SK-N-MC (cell line): ENCODE results near the gene RNF144A.
A peak's percentile ranks its signal among the peaks of the same experiment; 100 is the strongest.

Experiments
- DNase-seq: peaks from one replicate; pipeline ENCODE4 v3.0.0-alpha.2; 2011; ENCODE audit warnings: low read depth, low spot score
- H3K27ac ChIP-seq: fragments of 200-600 bp; sonication (generic); 2 replicates; pipeline ENCODE4 v1.5.1; 2016; ENCODE audit warnings: mixed run types
- H3K36me3 ChIP-seq: fragments of 200-600 bp; sonication (generic); 2 replicates; pipeline ENCODE4 v1.6.1; 2017; ENCODE audit warnings: antibody characterized with exemption, low read length, mixed read lengths; ENCODE audit not compliant: insufficient read depth
- H3K4me3 ChIP-seq: fragments of 200-600 bp; sonication (generic); 2 replicates; pipeline ENCODE4 v1.5.1; 2016
- H3K9ac ChIP-seq: fragments of 200-600 bp; sonication (generic); 2 replicates; pipeline ENCODE4 v1.8.0; 2017; ENCODE audit warnings: mixed run types, mixed read lengths; ENCODE audit not compliant: insufficient read length
- H3K9me3 ChIP-seq: fragments of 200-600 bp; sonication (generic); 2 replicates; pipeline ENCODE4 v1.6.1; 2017; ENCODE audit warnings: low read depth, mild to moderate bottlenecking, antibody characterized with exemption, low read length, moderate library complexity, mixed read lengths
- EZH2 ChIP-seq: fragments of 200-600 bp; sonication (generic); IDR thresholded peaks from one replicate; pipeline ENCODE4 v1.6.1; 2017; ENCODE audit warnings: antibody characterized with exemption
- FOXP2 ChIP-seq: optimal IDR thresholded peaks from 2 replicates; pipeline ENCODE3; 2011; ENCODE audit warnings: mild to moderate bottlenecking, moderate library complexity; ENCODE audit not compliant: insufficient read depth; ENCODE audit errors: extremely low read length, control extremely low read depth
- POLR2AphosphoS5 ChIP-seq: IDR thresholded peaks from 2 replicates; pipeline ENCODE4 v1.6.1; 2012; ENCODE audit warnings: mild to moderate bottlenecking, low read depth, low read length, borderline replicate concordance

The RNF144A gene

GRCh38 chr2:6915399-6915798 is 1.8 kb upstream of the RNF144A start:
- DNase-seq = no peak
- TF ChIP-seq EZH2 = no peak
- TF ChIP-seq POLR2AphosphoS5 = no peak
- TF ChIP-seq FOXP2 = no peak
- H3K27ac ChIP-seq = no peak overlapping the region

GRCh38 chr2:6916224-6916623 is 988 bp upstream of the RNF144A start:
- no peak for DNase-seq
- H3K9ac ChIP-seq = no peak overlapping the region
- no peak overlapping the region for H3K27ac ChIP-seq
- no peak for TF ChIP-seq FOXP2
- TF ChIP-seq EZH2 = no peak
- no peaks in the 10 kb centered on the region for H3K36me3 ChIP-seq
- no peak overlapping the region for H3K4me3 ChIP-seq
- no peaks in the 10 kb centered on the region for H3K9me3 ChIP-seq

More at GRCh38 chr2:6915399-6915798, 1.8 kb upstream of the RNF144A start:
- Histone ChIP-seq H3K4me3 (no peak overlapping the region), H3K36me3 (no peaks in the 10 kb centered on the region), H3K9me3 (no peaks in the 10 kb centered on the region), H3K9ac (no peak overlapping the region)

- Histone ChIP-seq H3K9ac (peak overlapping the region; percentile 67), H3K9me3 (no peaks in the 10 kb centered on the region), H3K27ac (no peak overlapping the region), H3K4me3 (peak overlapping the region; percentile 71), H3K36me3 (no peaks in the 10 kb centered on the region)
- TF ChIP-seq FOXP2 = no peak
- TF ChIP-seq POLR2AphosphoS5 = no peak
- no peak for TF ChIP-seq EZH2
- no peak for DNase-seq
These were observed 509 bp upstream of the RNF144A start for GRCh38 chr2:6916736-6917070.

- H3K27ac ChIP-seq = no peak overlapping the region
- peak overlapping the region; percentile 86 for H3K4me3 ChIP-seq
- H3K36me3 ChIP-seq = no peaks in the 10 kb centered on the region; the same call in 1 of the 2 replicates
- no peaks in the 10 kb centered on the region for H3K9me3 ChIP-seq
- no peak for DNase-seq
- peak overlapping the region; percentile 78 for H3K9ac ChIP-seq
- no peak for TF ChIP-seq POLR2AphosphoS5
- no peak for TF ChIP-seq EZH2
- TF ChIP-seq FOXP2 = no peak
These were observed 679 bp downstream of the RNF144A start for GRCh38 chr2:6917761-6918421.

GRCh38 chr2:6919901-6920742 is 2.9 kb downstream of the RNF144A start:
- TF ChIP-seq FOXP2 = no peak

GRCh38 chr2:6920743-6921064 is 3.5 kb downstream of the RNF144A start:
- DNase-seq = no peak
- Histone ChIP-seq H3K27ac (no peak overlapping the region), H3K9ac (no peak overlapping the region), H3K4me3 (no peak overlapping the region), H3K36me3 (no peaks in the 10 kb centered on the region; the same call in 1 of the 2 replicates), H3K9me3 (no peaks in the 10 kb centered on the region)
- TF ChIP-seq EZH2 = no peak
- TF ChIP-seq POLR2AphosphoS5 = no peak
- TF ChIP-seq FOXP2 = no peak

More at GRCh38 chr2:6919901-6920742, 2.9 kb downstream of the RNF144A start:
- DNase-seq = no peak
- H3K9ac ChIP-seq = no peak overlapping the region
- H3K27ac ChIP-seq = no peak overlapping the region
- H3K36me3 ChIP-seq = no peaks in the 10 kb centered on the region; the same call in 1 of the 2 replicates
- H3K9me3 ChIP-seq = no peaks in the 10 kb centered on the region
- H3K4me3 ChIP-seq = no peak overlapping the region

GRCh38 chr2:6921321-6921922 is 4.2 kb downstream of the RNF144A start:
- DNase-seq = no peak
- no peak for TF ChIP-seq EZH2
- no peak for TF ChIP-seq POLR2AphosphoS5
- TF ChIP-seq FOXP2 = no peak
- no peaks in the 10 kb centered on the region for H3K9me3 ChIP-seq
- no peak overlapping the region for H3K27ac ChIP-seq
- no peaks in the 10 kb centered on the region; the same call in 1 of the 2 replicates for H3K36me3 ChIP-seq
- no peak overlapping the region for H3K4me3 ChIP-seq
- H3K9ac ChIP-seq = no peak overlapping the region

GRCh38 chr2:6922201-6922656 is 5.0 kb downstream of the RNF144A start:
- DNase-seq = no peak

More at GRCh38 chr2:6922201-6922656, 5.0 kb downstream of the RNF144A start:
- Histone ChIP-seq H3K9ac (no peak overlapping the region), H3K4me3 (no peak overlapping the region), H3K9me3 (no peaks in the 10 kb centered on the region), H3K36me3 (no peaks in the 10 kb centered on the region; the same call in 1 of the 2 replicates), H3K27ac (no peak overlapping the region)
- TF ChIP-seq FOXP2 (no peak), EZH2 (no peak), POLR2AphosphoS5 (no peak)
